ENCODE measurements around the gene UBE3B. TPM values are rescaled to one million over a fixed set of nuclear protein-coding genes. Genes with fewer than 3 reads are reported as not detected.

Gene UBE3B
- total RNA-seq, 2 donors from 2014 or later, result 57.9 to 85.8 TPM

- Histone ChIP-seq H3K27me3 (replicated peaks; ENCODE audit: insufficient read depth) (no peaks in the 10 kb centered on the region), H3K4me3 (peak overlapping the region; percentile 60 to 76), H3K27ac (peak overlapping the region; percentile 65 to 90), H3K9me3 (no peaks in the 10 kb centered on the region), H3K36me3 (no peaks in the 10 kb centered on the region), H3K4me1 (replicated peaks) (peaks cover 4% of the 10 kb centered on the region)
- no peak for TF ChIP-seq POLR2A (IDR thresholded peaks at IDR 0.05)
- TF ChIP-seq POLR2AphosphoS5 (IDR thresholded peaks at IDR 0.05), result no peak
- no peak for TF ChIP-seq CTCF (IDR thresholded peaks at IDR 0.05)
- intact Hi-C loops (cut with DNase I), result loop anchor here (10.0 kb wide), 1 partner anchor 149 kb away; no protein-coding TSS in a partner anchor
- no peak for DNase-seq (ENCODE audit: low spot score)
- under 1% methylated on average over 11 of the region's 13 CpGs for WGBS
Measured at GRCh38 chr12:109573914-109574244, 96.4 kb downstream of the UBE3B start.

DNA sequence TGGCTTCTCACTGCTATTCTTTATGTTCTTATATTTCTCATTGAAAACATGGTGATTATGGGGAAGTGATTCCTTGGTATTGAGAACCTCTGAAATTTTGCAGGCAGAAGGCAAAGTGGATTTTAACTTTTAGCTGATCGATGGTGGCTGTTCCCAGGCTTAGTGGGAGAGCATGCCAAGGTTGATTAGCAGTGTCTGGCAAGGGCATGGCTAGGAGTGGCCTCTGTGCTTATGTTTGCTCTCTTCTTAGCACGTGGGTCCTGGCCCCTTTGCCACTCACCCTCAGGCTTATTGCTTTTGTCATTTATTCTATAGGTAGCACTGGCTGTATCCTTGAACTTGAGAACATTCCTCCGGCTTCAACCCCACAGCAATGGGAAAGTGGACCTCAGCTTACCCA, 98.2 kb downstream of the UBE3B start:
- intact Hi-C loops (cut with DNase I), result loop anchor here (10.0 kb wide), 1 partner anchor 151 kb away; no protein-coding TSS in a partner anchor
- no peaks in the 10 kb centered on the region for H3K9me3 ChIP-seq
- H3K36me3 ChIP-seq, result no peaks in the 10 kb centered on the region
- H3K4me1 ChIP-seq (replicated peaks), result peaks cover 4% of the 10 kb centered on the region
- H3K27ac ChIP-seq, result no peak overlapping the region
- no peaks in the 10 kb centered on the region for H3K27me3 ChIP-seq (replicated peaks; ENCODE audit: insufficient read depth)
- H3K4me3 ChIP-seq, result no peak overlapping the region
- DNase-seq (ENCODE audit: low spot score), result no peak
- WGBS, result 89% methylated on average over 3 of the region's 3 CpGs
- no peak for TF ChIP-seq POLR2AphosphoS5 (IDR thresholded peaks at IDR 0.05)
- no peak for TF ChIP-seq CTCF (IDR thresholded peaks at IDR 0.05)
- no peak for TF ChIP-seq POLR2A (IDR thresholded peaks at IDR 0.05)

- Histone ChIP-seq H3K27me3 (replicated peaks; ENCODE audit: insufficient read depth) (no peaks in the 10 kb centered on the region), H3K36me3 (no peaks in the 10 kb centered on the region), H3K4me1 (replicated peaks) (no peaks in the 10 kb centered on the region), H3K27ac (no peak overlapping the region), H3K9me3 (no peaks in the 10 kb centered on the region), H3K4me3 (no peak overlapping the region)
- DNase-seq (ENCODE audit: low spot score), result no peak
- intact Hi-C loops (cut with DNase I), result loop anchor here (10.0 kb wide), 1 partner anchor 153 kb away; no protein-coding TSS in a partner anchor
- 94% methylated on average over 1 of the region's 1 CpG for WGBS
- TF ChIP-seq POLR2AphosphoS5 (IDR thresholded peaks at IDR 0.05), result no peak
- no peak for TF ChIP-seq POLR2A (IDR thresholded peaks at IDR 0.05)
Measured at GRCh38 chr12:109577311-109577710, 99.9 kb downstream of the UBE3B start.

DNA sequence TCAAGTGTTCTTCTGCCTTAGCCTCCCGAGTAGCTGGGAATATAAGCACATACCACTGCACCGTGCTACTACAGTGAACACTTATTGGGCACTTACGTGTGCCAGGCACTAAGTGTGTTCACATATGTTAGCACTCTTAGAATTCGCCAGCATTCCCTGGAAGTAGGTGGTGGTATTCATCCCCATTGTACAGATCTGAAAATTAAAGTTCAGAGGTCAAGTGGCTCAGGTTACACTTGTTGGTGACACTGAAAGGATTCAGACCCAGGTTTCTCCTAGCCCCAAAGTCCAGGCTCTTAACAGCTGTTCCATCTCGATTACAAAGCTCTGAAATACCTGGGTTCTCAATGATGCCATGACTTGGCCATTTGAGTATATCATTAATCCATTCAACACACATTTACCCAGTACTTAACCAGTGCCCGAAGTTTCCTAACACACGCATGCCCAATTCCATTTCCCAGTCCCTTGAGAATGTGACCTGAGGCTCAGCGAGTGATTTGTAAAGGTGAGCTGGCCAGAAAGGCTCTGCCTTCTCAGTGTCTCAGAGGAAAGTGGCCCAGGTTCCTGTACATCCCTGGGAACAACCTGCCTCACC, 101.0 kb downstream of the UBE3B start:
- no peak overlapping the region for H3K4me3 ChIP-seq
- intact Hi-C loops (cut with DNase I), result loop anchor here (10.0 kb wide), 1 partner anchor 154 kb away; no protein-coding TSS in a partner anchor
- no peaks in the 10 kb centered on the region for H3K36me3 ChIP-seq
- DNase-seq (ENCODE audit: low spot score), result no peak
- WGBS, result 85% methylated on average over 8 of the region's 8 CpGs
- H3K4me1 ChIP-seq (replicated peaks), result no peaks in the 10 kb centered on the region
- H3K27me3 ChIP-seq (replicated peaks; ENCODE audit: insufficient read depth), result no peaks in the 10 kb centered on the region
- TF ChIP-seq POLR2A (IDR thresholded peaks at IDR 0.05), result no peak
- no peak for TF ChIP-seq POLR2AphosphoS5 (IDR thresholded peaks at IDR 0.05)
- TF ChIP-seq CTCF (IDR thresholded peaks at IDR 0.05), result no peak
- no peaks in the 10 kb centered on the region for H3K9me3 ChIP-seq
- no peak overlapping the region for H3K27ac ChIP-seq

- Histone ChIP-seq H3K4me3 (no peak overlapping the region), H3K27ac (no peak overlapping the region), H3K9me3 (no peaks in the 10 kb centered on the region), H3K27me3 (replicated peaks; ENCODE audit: insufficient read depth) (no peaks in the 10 kb centered on the region), H3K36me3 (no peaks in the 10 kb centered on the region), H3K4me1 (replicated peaks) (no peaks in the 10 kb centered on the region)
- intact Hi-C loops (cut with DNase I), result loop anchor here (10.0 kb wide), 1 partner anchor 155 kb away; no protein-coding TSS in a partner anchor
- TF ChIP-seq POLR2A (IDR thresholded peaks at IDR 0.05), result no peak
- TF ChIP-seq CTCF (IDR thresholded peaks at IDR 0.05), result no peak
- TF ChIP-seq POLR2AphosphoS5 (IDR thresholded peaks at IDR 0.05), result no peak
- no peak for DNase-seq (ENCODE audit: low spot score)
- 93% methylated on average over 7 of the region's 7 CpGs for WGBS
Measured at GRCh38 chr12:109579639-109580038, 102.2 kb downstream of the UBE3B start.

All from prostate gland (tissue), 2 donors.